Left lung (tissue), 10 donors: ENCODE results near the gene PDZD11. TPM values are rescaled to one million over a fixed set of nuclear protein-coding genes. Genes with fewer than 3 reads are reported as not detected.
"Not testable (repeated sequence)": the region's sequence is repeated elsewhere in the genome, so short reads cannot be mapped to it uniquely, and the experiment has no call there.

Source experiments
- ATAC-seq: fragments of 200-7000 bp; cut with Tn5 transposase; one replicate; pipeline ENCODE4 v1.9.1; 2020; ENCODE audit warnings: moderate library complexity
- DNase-seq, 4 donors: peaks; one replicate each; pipeline ENCODE4 v3.0.0-alpha.2; 2013 to 2020
- H3K27ac ChIP-seq, 2 donors: fragments of 200-600 bp; sonication (generic) in 1 of 2; one replicate each; pipeline versions ENCODE4 v1.5.0 to v1.8.0; 2020 to 2021
- H3K27me3 ChIP-seq, 2 donors: fragments of 200-600 bp; sonication (generic) in 1 of 2; one replicate each; pipeline versions ENCODE4 v1.5.0 to v1.8.0; 2020 to 2021
- H3K36me3 ChIP-seq, 2 donors: fragments of 200-600 bp; sonication (generic) in 1 of 2; one replicate each; pipeline versions ENCODE4 v1.5.0 to v1.8.0; 2020 to 2021
- H3K4me1 ChIP-seq, 2 donors: fragments of 200-600 bp; one replicate each; pipeline ENCODE4 v1.8.0; 2021
- H3K4me3 ChIP-seq, 2 donors: fragments of 200-600 bp; sonication (generic) in 1 of 2; one replicate each; pipeline versions ENCODE4 v1.5.0 to v1.8.0; 2020 to 2021; ENCODE audit warnings: mild to moderate bottlenecking in 1 of 2
- H3K9me3 ChIP-seq, 2 donors: fragments of 200-600 bp; sonication (generic) in 1 of 2; one replicate each; pipeline versions ENCODE4 v1.5.0 to v1.8.0; 2020 to 2021
- intact Hi-C, 2 donors: fragments of 100-400 bp; cut with DNase I; formaldehyde crosslinking; loops; one replicate each; pipeline versions ENCODE4 v1.11.2 to v1.14.2; 2022
- polyA plus RNA-seq, 6 donors: library from polyadenylated mRNA; unstranded; fragments of 120-200 nt; gene quantifications; one replicate each; pipeline ENCODE4 v1.2.1, GENCODE V29; 2013; ENCODE audit not compliant: insufficient read length in 6 of 6
- total RNA-seq, 2 donors: library from RNA; stranded (reverse); fragmentation: NEBNext Ultra II Directional; extraction: Animal tissue kit (Norgen Biotek cat#: 25700); gene quantifications; one replicate each; pipeline ENCODE4 v1.2.1, GENCODE V29; 2021
- TF ChIP-seq, protein P1 (sequence below), 2 donors: fragments of 200-600 bp; sonication (generic) in 1 of 2; IDR thresholded peaks; one replicate each; pipeline versions ENCODE4 v1.5.0 to v1.8.0; 2021; ENCODE audit warnings: antibody characterized with exemption in 2 of 2
- donor health status: DM: no; HTN: yes; CAD: no.
- donor health status: DM: no; HTN: no; CAD: no.

The PDZD11 gene
- total and polyA plus RNA-seq, 8 donors = 29.9 to 60.9 (median 53.6) TPM

DNA sequence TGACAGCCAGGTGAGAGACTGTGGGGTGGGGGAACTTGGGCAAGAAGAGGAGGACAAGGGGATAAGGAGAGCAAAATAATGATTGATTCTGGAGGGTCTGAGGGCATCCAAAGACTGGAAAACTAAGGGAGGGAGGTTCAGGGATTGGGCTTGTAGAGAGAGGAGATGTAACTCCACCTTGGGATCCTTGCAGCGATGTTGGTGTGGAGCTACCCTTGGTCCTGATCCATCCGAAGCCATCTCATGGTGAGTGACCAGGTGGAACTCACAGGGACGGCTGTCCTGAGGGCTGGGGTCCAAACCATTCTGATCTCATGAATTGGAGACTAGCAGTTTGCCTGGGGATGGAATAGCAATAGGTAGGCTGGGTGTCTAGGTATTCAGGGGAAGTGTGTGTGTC lies 9.2 kb downstream of the PDZD11 start:
- no peak overlapping the region for H3K4me3 ChIP-seq
- TF ChIP-seq, protein P1, sequence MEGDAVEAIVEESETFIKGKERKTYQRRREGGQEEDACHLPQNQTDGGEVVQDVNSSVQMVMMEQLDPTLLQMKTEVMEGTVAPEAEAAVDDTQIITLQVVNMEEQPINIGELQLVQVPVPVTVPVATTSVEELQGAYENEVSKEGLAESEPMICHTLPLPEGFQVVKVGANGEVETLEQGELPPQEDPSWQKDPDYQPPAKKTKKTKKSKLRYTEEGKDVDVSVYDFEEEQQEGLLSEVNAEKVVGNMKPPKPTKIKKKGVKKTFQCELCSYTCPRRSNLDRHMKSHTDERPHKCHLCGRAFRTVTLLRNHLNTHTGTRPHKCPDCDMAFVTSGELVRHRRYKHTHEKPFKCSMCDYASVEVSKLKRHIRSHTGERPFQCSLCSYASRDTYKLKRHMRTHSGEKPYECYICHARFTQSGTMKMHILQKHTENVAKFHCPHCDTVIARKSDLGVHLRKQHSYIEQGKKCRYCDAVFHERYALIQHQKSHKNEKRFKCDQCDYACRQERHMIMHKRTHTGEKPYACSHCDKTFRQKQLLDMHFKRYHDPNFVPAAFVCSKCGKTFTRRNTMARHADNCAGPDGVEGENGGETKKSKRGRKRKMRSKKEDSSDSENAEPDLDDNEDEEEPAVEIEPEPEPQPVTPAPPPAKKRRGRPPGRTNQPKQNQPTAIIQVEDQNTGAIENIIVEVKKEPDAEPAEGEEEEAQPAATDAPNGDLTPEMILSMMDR (IDR thresholded peaks at IDR 0.05) = no peak
- H3K9me3 ChIP-seq = no peaks in the 10 kb centered on the region
- DNase-seq (no peak), ATAC-seq (no peak)
- H3K27me3 ChIP-seq = no peaks in the 10 kb centered on the region
- H3K36me3 ChIP-seq = peaks cover 0 to 11% of the 10 kb centered on the region in 2 donors
- intact Hi-C loops = no loop called here
- H3K27ac ChIP-seq = no peak overlapping the region
- no peaks in the 10 kb centered on the region for H3K4me1 ChIP-seq

DNA sequence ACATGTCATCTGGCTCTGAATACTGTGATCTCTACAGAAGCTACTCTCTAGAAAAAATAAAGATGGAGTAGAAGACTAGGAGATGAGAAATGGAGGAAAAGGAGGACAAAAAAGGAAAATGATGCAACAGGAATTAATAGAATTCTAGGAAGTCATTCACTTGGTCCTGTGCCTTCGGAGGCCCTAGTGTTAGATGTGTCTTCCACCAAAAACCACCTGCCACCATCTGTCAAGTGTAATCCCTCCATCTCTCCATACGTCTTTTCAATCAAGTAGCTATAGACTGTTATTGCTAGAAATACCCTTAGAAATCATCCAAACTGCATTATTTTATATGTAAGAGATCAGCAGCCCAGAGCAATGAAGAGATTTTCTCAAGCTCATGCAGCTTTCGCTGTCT lies 10.6 kb downstream of the PDZD11 start:
- intact Hi-C loops = no loop called here
- Histone ChIP-seq H3K4me3 (no peak overlapping the region), H3K4me1 (no peaks in the 10 kb centered on the region), H3K27me3 (no peaks in the 10 kb centered on the region), H3K27ac (no peak overlapping the region), H3K9me3 (no peaks in the 10 kb centered on the region), H3K36me3 (no peaks in the 10 kb centered on the region)
- TF ChIP-seq, protein P1 (IDR thresholded peaks at IDR 0.05) = no peak
- ATAC-seq (no peak), DNase-seq (no peak)

- ATAC-seq, intact Hi-C loops: not testable (repeated sequence)
These were observed 15.7 kb downstream of the PDZD11 start for GRCh38 chrX:70274029-70274428.

DNA sequence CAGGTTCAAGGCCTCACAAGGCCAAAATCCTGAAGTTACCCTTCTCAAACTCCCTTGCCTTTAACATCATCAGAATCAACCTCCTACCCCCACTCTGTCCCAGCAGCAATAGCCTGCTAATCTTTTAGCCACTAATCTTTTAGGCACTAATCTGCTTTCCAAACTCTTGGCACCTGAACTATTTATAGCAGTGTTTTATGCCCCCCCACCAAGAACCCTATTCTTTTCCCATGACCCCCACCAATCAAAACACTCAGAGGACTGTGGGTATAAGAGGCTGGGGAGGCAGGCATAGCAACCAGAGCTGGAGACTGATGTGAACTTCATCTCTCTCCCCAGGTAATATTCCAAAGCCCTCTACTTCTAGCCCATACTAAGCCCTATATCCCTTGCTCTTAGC lies 21.7 kb downstream of the PDZD11 start, which contains the start of gene ARR3:
Gene ARR3 (plus strand): TSS at position 301 of the 400 bp plus-strand sequence. CDS start 1,052 bp downstream, outside the sequence.
- intact Hi-C loops = no loop called here

More at GRCh38 chrX:70274029-70274428, 15.7 kb downstream of the PDZD11 start:
- H3K36me3 ChIP-seq, H3K9me3 ChIP-seq, DNase-seq, H3K4me3 ChIP-seq, H3K27ac ChIP-seq, H3K4me1 ChIP-seq, H3K27me3 ChIP-seq: not testable (repeated sequence)

GRCh38 chrX:70264784-70265183 lies 24.9 kb downstream of the PDZD11 start:
- Histone ChIP-seq H3K9me3 (no peaks in the 10 kb centered on the region), H3K4me1 (no peaks in the 10 kb centered on the region), H3K4me3 (no peak overlapping the region), H3K27ac (no peak overlapping the region), H3K27me3 (no peaks in the 10 kb centered on the region), H3K36me3 (no peaks in the 10 kb centered on the region)
- ATAC-seq = no peak
- DNase-seq = no peak
- TF ChIP-seq, protein P1 (IDR thresholded peaks at IDR 0.05) = no peak
- intact Hi-C loops = no loop called here

More for the DNA sequence above, 21.7 kb downstream of the PDZD11 start, which contains the start of gene ARR3:
- H3K36me3 ChIP-seq = no peaks in the 10 kb centered on the region
- DNase-seq (no peak), ATAC-seq (no peak)
- H3K9me3 ChIP-seq = no peaks in the 10 kb centered on the region
- no peaks in the 10 kb centered on the region for H3K4me1 ChIP-seq
- H3K27ac ChIP-seq = no peak within 1 kb of the TSS
- no peak within 1 kb of the TSS for H3K4me3 ChIP-seq
- H3K27me3 ChIP-seq = no peaks in the 10 kb centered on the region
- TF ChIP-seq, protein P1 (IDR thresholded peaks at IDR 0.05) = no peak

- H3K36me3 ChIP-seq = no peaks in the 10 kb centered on the region
- intact Hi-C loops = no loop called here
- no peaks in the 10 kb centered on the region for H3K4me1 ChIP-seq
- no peak overlapping the region for H3K4me3 ChIP-seq
- DNase-seq (peak in 2 of 4 donors; percentile 28 to 39), ATAC-seq (peak; percentile 95)
- H3K27ac ChIP-seq = no peak overlapping the region
- no peaks in the 10 kb centered on the region for H3K9me3 ChIP-seq
- TF ChIP-seq, protein P1 (IDR thresholded peaks at IDR 0.05) = peak; percentile 22 to 25
- H3K27me3 ChIP-seq = no peaks in the 10 kb centered on the region
These were observed 26.7 kb downstream of the PDZD11 start for GRCh38 chrX:70262952-70263567.
